ENCODE measurements around the gene TMIE. TPM values are rescaled to one million over a fixed set of nuclear protein-coding genes. Genes with fewer than 3 reads are reported as not detected.

The TMIE gene
- total and polyA plus RNA-seq, 2 of the 4 experiments (the other 2 are of a cell fraction) = 0.12 TPM; not detected in 1

Small RNAs within 50 kb of the gene (microRNA-seq; reads per million reads assigned to microRNA genes)
- gene PRSS45 (ENCODE audit: insufficient read depth, insufficient read length) = not detected

Small RNAs within 50 kb of the gene (small RNA-seq; reads per million reads assigned to genes)
- gene PRSS45 = 0 reads per million in 5 experiments

Other genes with a start within 250 kb of the TMIE start
- not detected in 2 replicates for gene LTF, start 236.5 kb upstream of the TMIE start, total RNA-seq (2012; rRNA removed)
- 0.04 TPM in 1 of 2 replicates, not detected in the other for gene LTF, start 236.5 kb upstream of the TMIE start, polyA plus RNA-seq (2012; rRNA removed)
- gene RTP3, start 203.4 kb upstream of the TMIE start, total RNA-seq (2012; rRNA removed) = 0.18 TPM in 1 of 2 replicates, not detected in the other
- gene RTP3, start 203.4 kb upstream of the TMIE start, polyA plus RNA-seq (2012; rRNA removed) = 0.10 and 0.26 TPM in 2 replicates
- gene LRRC2, start 135.1 kb upstream of the TMIE start, total RNA-seq (2012; rRNA removed) = 4.1 and 4.7 TPM in 2 replicates
- 2.5 and 2.9 TPM in 2 replicates for gene LRRC2, start 135.1 kb upstream of the TMIE start, polyA plus RNA-seq (2012; rRNA removed)
- not detected in 2 replicates for gene FAM240A, start 88.9 kb upstream of the TMIE start, total RNA-seq (2012; rRNA removed)
- gene FAM240A, start 88.9 kb upstream of the TMIE start, polyA plus RNA-seq (2012; rRNA removed) = not detected in 2 replicates
- 1.4 and 2.2 TPM in 2 replicates for gene ALS2CL, start 7.7 kb upstream of the TMIE start, total RNA-seq (2012; rRNA removed)
- gene ALS2CL, start 7.7 kb upstream of the TMIE start, polyA plus RNA-seq (2012; rRNA removed) = 4.6 and 4.8 TPM in 2 replicates
- gene PRSS50, start 16.5 kb downstream of the TMIE start, total RNA-seq (2012; rRNA removed) = not detected in 2 replicates
- gene PRSS50, start 16.5 kb downstream of the TMIE start, polyA plus RNA-seq (2012; rRNA removed) = not detected in 2 replicates
- not detected in 2 replicates for gene MYL3, start 162.1 kb downstream of the TMIE start, total RNA-seq (2012; rRNA removed)
- 0.09 TPM in 1 of 2 replicates, not detected in the other for gene MYL3, start 162.1 kb downstream of the TMIE start, polyA plus RNA-seq (2012; rRNA removed)
- gene PTH1R, start 176.3 kb downstream of the TMIE start, total RNA-seq (2012; rRNA removed) = under 0.01 and 0.18 TPM in 2 replicates
- gene PTH1R, start 176.3 kb downstream of the TMIE start, polyA plus RNA-seq (2012; rRNA removed) = 0.15 and 0.56 TPM in 2 replicates

All from IMR-90 (cell line).